Fibroblast of the aortic adventitia (primary cell): ENCODE measurements around the gene PARVA. TPM values are rescaled to one million over a fixed set of nuclear protein-coding genes. Genes with fewer than 3 reads are reported as not detected.

Experiments
- DNase-seq: peaks from one replicate; pipeline ENCODE4 v3.0.0-alpha.2; 2010; ENCODE audit warnings: low read depth
- H3K4me3 ChIP-seq: 2 replicates; pipeline ENCODE4 v1.5.1; 2011; ENCODE audit warnings: low read depth, mild to moderate bottlenecking, control low read depth, low read length, moderate library complexity
- total RNA-seq: library from RNA; depleted of rRNA; stranded (reverse); fragments of >200 nt; gene quantifications from 2 replicates; pipeline ENCODE4 v1.2.3, GENCODE V29; 2012; ENCODE audit warnings: low replicate concordance
- TF ChIP-seq, protein P1 (sequence below): IDR thresholded peaks from 2 replicates; pipeline ENCODE4 v1.5.1; 2011; ENCODE audit warnings: mild to moderate bottlenecking, low read length, control low read depth, inconsistent platforms; ENCODE audit not compliant: insufficient read depth

PARVA gene
- total RNA-seq, 1 donor = 64.0 TPM

DNA sequence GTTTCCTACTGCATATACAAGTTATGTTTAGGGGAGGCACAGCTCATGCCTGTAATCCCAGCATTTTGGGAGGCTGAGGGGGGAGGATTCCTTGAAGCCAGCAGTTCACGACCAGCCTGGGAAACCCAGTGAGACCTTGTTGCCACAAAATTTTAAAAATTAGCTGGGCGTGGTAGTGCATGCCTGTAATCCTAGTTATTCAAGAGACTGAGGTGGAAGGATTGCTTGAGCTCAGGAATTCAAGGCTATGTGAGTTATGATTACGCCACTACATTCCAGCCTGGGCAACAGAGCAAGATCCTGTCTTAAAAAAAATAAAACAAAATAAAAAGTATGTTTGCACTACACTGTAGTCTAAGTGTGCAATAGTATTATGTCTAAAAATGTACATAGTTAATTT, 188.0 kb downstream of the PARVA start:
- TF ChIP-seq, protein P1, sequence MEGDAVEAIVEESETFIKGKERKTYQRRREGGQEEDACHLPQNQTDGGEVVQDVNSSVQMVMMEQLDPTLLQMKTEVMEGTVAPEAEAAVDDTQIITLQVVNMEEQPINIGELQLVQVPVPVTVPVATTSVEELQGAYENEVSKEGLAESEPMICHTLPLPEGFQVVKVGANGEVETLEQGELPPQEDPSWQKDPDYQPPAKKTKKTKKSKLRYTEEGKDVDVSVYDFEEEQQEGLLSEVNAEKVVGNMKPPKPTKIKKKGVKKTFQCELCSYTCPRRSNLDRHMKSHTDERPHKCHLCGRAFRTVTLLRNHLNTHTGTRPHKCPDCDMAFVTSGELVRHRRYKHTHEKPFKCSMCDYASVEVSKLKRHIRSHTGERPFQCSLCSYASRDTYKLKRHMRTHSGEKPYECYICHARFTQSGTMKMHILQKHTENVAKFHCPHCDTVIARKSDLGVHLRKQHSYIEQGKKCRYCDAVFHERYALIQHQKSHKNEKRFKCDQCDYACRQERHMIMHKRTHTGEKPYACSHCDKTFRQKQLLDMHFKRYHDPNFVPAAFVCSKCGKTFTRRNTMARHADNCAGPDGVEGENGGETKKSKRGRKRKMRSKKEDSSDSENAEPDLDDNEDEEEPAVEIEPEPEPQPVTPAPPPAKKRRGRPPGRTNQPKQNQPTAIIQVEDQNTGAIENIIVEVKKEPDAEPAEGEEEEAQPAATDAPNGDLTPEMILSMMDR = no peak
- peak; percentile 47 for DNase-seq

DNA sequence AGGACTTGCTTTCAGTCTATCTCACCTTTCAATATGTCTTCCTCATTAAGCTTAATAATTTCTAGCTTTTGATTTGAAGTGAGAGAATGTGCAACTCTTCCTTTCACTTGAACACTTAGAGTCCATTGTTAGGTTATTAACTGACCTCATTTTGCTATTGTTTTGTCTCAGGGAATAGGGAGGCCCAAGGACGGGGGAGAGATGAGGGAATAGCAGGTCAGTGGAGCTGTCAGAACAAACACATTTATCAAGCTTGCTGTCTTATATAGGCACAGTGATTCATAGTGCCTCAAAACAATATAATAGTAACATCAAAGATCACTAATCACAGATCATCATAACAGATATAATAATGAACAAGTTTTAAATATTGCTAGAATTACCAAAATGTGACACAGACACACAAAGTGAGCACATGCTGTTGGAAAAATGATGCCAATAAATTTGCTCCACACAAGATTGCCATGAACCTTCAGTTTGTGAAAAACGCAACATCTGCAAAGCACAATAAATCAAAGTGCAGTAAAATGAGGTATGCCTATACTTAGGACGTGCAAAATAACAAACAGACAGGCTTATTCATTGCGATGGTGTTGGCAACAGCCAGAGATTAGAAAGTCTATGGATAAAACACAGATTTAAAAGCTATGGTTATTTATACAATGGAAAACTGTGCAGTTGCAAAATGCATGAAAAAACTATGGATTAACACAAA, 190.5 kb downstream of the PARVA start:
- DNase-seq = no peak
- no peak overlapping the region for H3K4me3 ChIP-seq
- TF ChIP-seq, protein P1 = no peak

More for the DNA sequence above, 188.0 kb downstream of the PARVA start:
- H3K4me3 ChIP-seq = no peak overlapping the region

DNA sequence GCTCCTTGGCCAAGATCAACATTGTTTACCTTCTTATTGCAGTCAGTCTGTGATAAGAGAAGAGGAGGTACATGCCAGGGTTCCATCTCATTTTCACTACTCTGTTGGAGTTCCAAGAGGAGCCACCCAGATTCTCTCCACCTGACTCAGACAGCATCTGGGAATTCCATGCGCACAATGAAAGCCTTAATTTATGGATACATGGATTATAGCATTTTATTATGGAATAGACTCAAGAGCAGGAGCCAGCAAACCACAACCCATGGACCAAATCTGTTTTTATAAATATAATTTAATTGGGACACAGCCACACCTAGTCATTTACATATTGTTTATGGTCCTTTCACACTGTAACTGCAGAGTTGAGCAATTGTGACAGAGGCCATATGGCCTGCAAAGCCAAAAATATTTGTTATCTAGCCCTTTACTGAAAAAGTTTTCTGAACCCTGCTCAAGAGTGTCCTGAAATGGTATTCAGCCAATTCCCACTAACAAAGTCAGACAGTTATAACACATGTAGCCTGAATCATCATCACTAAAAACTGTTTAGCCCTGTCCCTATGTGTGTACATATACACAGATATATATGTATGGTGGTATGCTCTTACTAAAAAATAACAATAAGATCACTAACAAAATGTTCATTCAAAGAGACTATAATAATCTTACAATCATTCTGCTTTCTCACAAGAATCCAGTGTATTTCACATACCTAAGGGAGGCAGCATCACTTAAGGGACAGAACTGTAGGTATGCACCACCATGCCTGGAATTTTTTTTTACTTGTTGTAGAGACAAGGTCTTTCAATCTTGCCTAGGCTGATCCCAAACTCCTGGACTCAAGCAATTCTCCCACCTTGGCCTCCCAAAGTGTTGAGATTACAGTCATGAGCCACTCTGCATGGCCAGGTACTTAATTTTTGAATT, 192.4 kb downstream of the PARVA start:
- peak; percentile 93 for DNase-seq
- no peak overlapping the region for H3K4me3 ChIP-seq
- TF ChIP-seq, protein P1 = no peak

DNA sequence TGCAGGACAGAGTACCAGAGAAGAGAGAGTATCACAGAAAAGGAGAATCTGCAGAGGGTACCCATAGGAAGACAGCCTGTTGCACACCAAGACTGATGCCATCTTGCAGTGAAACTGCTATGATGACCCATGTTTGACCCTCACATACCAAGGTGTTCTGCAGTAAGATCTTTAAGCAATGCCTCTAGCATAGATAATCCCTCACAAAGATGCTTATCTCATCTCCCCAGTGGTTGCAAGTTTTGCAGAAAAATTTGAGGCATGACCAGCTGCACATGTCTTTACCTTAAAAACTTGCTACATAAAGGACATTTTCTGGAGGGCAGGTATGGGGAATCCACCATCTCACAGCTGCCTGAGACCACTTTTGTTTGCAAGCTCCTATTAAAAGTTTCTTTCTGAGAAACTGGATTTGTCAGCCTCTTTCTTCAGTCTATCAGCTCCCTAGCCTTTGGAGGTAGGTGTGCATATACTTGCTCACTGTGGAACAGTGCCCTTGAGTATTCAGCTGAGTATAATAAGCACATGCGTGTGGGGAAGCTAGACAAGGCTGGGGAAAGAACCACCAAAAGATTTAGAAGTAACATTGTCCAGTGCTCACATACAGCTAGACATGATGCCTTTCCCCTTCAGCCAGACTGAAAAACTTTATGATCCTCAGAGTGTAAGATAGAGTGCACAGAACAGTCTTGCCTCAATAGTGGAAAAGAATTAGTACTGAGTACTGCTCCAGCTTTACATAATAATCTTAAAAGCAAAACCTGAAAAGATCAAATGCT, 196.5 kb downstream of the PARVA start:
- no peak for DNase-seq
- H3K4me3 ChIP-seq = no peak overlapping the region
- TF ChIP-seq, protein P1 = no peak

DNA sequence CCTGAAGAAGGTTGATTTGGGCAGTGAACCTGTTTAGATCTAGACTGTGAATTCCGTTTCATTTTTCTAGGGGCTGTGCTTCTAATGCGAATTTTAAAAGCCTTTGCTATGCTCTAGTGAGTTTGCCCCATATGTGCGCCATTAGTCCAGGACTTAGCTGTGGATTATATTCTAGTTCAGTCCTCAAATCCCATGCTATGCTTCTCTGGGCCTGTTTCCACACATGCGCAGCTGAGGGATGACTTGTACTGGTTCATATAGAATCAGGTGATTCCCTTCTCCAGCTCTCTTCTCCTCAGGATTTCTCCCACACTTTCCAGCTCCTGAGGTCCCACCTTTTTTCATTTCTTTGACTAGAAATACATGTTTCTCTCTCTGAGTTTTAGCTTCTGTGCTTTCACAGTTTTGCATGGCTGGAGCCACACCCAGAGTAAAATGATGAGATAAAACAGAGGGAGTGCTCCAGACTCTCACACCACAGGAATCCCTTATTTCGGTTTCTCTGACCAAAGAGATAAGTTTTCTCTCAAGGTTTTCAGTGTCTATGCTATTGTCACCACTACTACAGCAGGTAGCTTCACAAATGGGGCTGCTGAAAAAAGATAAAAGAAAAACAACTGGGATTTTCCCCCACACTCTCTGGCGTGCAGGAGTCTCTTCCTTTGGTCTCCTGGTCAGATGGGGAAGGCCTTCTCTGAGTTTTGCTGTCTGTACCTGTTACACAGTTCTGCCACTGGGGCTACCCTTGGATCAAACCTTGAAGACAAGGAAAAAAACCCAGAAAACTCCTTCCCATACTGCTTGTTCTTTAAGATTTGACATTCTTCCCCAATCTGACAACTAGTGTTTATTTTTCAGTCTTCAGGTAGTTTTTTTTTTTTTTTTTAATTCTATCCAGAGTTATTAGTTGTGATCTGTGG, 200.6 kb downstream of the PARVA start:
- TF ChIP-seq, protein P1 = no peak
- no peak for DNase-seq
- no peak overlapping the region for H3K4me3 ChIP-seq
